NCI-H524 (cell line): ENCODE measurements around the gene ZSCAN2.
"Not testable (repeated sequence)": the region's sequence is repeated elsewhere in the genome, so short reads cannot be mapped to it uniquely, and the experiment has no call there.

Experiments used
- DNase-seq, 2 experiments: peaks; one replicate each; lab custom pipeline; 2025; lab: John Stamatoyannopoulos, UW

The ZSCAN2 gene

DNA sequence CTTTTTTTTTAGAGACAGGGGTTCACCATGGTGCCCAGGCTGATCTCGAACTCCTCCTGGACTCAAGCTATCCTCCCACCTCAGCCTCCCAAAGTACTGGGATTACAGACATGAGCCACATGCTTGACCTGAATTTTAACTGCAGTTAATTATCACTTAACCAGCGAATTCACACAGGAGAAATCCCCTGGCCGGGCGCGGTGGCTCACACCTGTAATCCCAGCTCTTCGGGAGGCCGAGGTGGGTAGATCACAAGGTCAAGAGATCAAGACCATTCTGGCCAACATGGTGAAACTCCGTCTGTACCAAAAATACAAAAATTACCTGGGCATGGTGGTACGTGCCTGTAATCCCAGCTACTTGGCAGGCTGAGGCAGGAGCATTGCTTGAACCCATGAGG, 41.1 kb downstream of the ZSCAN2 start:
- not testable (repeated sequence) for DNase-seq

DNA sequence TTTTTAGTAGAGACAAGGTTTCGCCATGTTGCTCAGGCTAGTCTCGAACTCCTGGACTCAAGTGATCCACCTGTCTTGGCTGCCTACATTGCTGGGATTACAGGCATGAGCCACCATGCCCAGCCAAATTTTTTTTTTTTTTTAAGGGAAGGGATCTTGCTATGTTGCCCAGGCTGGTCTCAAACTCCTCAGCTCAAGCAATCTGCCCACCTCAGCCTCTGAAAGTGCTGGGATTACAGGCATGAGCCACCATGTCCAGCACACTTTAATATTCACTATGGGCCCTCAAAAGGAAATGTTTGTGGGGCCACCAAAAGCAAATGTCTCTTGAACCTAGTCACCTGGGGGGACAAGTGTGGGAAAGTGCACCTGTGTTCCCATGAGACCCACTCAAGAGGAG, 41.8 kb downstream of the ZSCAN2 start:
- DNase-seq = not testable (repeated sequence)

DNA sequence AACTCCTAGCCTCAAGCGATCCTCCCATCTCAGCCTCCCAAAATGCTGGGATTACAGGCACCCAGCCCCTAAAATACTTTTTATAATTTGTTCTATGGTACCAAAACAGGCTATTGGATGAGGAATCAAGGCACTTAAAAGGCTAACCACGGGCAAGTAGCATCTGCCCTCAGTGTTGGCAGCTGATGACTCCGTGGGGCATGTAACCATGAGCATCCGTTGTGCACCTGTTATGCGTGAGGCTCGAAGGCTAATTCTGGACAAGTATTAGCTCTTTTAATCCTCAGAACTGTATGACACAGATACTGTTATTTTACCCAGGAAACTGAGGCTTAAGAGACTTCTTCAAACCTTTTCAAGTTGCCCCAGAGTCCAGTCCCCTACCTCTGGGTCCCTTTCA, 43.0 kb downstream of the ZSCAN2 start:
- DNase-seq = peak in 1 of 2 experiments; percentile 50

DNA sequence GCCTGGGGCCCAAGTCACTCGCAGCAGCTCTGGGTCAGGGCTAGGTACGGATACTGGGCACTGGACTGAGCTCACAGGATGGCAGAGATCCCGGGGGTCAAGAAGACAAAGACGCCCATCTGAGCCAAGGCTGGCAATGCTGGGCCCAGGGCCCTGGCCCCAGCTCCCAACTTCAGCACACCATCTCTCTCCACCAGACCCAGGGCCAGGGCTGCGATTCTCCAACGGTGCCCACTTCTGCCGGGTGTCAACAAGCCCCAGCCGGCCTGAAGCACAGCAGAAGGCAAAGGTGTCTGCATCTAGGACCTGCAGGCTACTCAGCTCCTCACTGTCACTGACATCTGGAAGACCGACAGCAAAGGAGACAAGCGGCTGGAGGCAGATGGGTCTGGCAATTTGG, 44.7 kb downstream of the ZSCAN2 start:
- DNase-seq = no peak

DNA sequence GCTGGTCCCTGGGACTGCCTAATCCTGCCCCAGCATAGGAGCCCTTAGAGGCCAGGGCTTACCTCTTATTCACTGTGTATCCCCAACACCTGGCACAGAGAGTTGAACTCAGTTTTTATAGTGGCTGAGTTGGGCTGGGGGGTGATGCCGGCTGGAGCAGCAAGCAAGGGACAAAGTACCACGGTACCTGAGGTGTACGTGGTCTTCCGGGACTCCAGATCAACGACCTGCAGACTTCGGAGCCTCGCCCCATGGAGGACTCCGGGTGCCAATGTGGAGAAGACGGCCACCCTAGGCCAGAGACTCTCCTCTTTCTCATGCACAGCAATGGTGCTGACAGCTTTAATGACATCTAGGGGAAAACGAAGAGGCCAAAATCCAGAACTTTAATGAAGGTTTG, 45.2 kb downstream of the ZSCAN2 start:
- DNase-seq = no peak

DNA sequence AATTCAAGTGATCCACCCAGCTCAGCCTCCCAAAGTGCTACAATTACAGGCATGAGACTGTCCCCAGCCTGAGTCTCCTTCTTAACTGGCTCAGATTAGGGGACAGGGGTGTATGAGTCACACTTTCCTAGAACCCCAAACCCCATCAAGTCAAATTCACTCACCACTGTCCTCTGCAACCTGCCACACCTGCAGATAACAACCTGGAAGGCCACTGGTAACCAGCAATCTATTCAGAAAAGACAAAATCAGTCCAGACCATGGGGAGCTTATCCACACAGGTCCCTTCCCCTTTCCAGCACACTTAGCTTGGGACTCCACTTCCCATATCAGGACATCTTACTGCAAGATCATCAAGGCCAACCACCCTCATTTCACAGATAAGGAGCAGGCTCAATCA, 46.9 kb downstream of the ZSCAN2 start:
- no peak for DNase-seq

DNA sequence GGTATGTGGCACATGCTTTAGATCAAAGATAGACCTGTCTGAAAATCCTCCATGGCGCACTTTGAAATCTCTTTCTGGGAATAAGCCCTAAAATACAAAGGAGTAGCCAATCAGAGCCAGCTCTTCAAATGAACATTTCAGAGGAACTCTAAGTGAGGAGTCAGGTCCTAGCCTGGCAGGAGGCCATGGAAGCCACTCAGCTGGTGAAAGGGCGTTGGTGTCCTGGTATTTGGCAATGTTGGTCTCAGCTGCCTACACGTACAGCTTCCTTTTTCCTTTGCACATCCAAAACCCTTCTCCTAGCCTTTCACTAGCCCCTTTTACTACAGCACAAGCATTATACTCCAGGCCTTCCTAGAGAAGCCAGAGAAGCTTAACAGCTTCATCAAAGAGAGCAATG, 47.7 kb downstream of the ZSCAN2 start:
- DNase-seq = no peak

DNA sequence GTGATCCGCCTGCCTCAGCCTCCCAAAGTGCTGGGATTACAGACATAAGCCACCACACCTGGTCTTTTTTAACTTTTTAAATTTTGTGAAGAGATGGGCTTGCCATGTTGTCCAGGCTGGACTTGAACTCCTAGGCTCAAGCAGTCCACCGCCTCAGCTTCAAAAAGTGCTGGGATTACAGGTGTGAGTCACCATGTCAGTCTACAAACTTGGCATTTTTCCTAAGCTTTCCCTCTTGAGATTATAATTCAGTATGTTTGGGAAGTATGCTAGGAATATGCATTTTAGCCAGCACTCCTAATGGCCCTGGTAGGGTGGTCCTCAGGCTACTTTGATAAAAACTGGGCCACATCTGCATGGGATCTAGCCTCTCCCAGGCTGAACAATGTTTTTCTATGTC, 48.9 kb downstream of the ZSCAN2 start:
- no peak for DNase-seq

DNA sequence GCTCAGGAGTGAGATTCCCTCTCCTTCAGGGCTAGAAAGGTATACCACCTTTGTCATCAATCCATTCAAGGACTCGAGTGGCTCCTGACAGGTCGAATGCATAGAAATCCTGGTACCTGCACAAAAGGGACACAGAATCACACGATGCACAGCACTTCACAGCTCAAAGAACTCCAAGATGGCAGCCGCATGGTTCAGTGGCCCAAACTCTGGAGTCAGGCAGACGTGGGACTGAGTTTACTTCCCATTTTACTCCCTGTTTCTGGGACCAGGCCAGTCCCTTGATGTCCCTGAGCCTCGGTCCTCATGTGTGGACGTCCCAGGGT, 52.7 kb downstream of the ZSCAN2 start:
- DNase-seq = no peak

DNA sequence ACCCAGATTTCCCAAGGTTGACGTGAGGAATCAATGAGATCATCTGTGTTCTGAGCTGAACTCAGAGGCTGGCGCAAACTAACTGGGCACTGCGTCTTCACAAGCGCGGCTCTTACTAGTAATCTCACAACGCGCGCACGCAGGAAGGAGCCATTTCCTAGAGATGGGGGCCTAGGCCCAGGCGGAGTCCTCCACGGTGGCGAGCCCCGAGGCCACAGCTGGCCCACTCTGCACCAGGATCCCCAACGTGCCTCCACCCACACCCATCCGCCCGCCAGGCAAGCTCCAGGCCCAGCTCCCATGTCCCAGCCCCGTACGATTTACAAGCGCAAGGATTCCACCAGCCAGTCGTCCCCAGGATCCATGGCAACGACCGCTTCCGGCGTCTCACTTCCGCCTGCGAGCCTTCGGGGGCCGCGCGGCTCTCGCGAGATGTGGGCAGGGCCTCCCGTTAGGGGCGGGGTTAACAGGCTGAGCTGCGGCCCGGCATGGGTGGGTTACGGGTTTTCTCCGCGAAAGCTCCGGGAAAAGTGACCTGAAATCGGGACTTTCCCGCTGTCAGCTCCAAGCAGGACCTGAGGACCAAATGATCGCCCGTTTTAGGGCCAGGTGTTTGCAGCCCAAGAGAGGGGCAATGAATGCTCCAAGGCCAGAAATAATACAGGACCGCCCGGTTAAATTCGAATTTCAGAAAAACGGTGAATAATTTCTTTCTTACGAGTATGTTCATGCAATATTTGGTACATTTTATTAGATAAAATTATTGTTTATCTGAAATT, 53.3 kb downstream of the ZSCAN2 start, which contains the start of gene WDR73:
TSS of gene WDR73 (minus strand) at position 374 of the 779 bp plus-strand sequence. CDS start at position 365, 9 bp downstream.
- DNase-seq = peak; percentile 83 to 95

DNA sequence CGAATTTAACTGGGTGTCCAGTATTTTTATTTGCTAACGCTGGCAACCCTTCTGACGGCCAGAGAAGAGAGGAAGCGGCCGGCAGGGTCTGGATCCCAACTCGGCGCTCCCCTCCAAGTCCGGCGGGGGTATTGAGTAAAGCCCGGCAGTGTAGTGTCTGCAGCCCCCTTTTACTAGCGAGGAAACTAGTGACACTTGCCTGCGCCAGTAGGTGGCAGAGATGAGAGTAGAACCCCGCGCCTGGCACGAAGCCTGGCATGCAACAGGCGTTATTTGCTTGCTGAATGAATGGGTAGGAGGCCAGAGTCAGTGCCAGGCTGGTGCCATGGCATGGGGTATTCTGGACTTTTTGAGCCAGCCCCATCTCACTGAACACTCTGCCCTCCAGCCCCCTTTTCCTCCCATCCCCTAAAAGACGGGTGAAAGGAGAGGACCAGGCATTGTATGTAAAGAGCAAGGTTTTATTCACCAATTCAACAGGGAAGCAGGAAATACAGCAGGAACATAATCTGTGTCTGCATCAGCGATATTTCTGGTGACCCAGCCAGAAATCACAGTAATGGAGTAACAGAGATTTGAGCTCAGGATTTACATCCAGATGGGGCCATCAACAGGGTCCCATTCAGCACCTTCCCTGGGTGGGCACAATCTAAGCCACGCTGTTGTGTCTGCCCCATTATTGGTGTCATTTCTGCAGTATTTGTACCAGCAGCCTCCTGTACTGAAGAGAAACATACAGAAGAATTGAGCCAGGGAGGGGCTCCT, 54.1 kb downstream of the ZSCAN2 start:
- DNase-seq = peak; percentile 83 to 91

DNA sequence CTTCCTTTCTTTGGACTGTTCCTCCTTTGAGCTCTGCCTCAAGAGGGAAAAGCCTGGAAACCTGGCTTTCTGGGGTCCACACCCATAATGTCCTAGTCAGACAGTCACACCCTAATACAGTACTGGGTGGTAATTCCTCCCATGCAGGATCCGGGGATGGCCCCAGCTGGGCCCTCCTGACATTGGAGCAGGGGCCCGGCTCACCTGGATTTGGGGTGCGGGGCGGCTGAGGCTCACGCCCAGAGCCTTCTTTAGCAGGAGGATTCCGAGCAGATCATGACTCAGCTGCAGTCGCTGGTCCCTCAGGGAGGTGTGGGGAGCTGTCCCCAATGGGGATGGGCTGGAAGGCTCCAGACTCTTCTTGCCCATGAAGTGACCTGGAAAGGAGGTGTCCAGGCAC, 56.2 kb downstream of the ZSCAN2 start:
- no peak for DNase-seq

DNA sequence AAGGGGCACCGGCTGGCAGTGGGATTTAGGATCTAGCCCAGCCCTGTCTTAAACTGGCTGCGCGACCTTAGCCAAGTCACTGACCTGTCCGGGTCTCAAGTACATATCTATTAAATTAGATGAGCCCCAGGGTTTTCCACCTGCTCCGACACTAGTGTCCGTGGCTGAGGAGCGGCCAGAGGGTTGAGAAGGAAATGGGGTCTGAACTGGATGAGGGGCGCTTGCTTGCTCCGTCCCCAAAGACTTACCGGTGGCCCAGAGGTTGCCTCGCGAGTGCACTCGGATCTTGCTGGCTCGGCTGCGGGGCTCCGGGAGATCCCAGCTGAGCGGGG, 56.9 kb downstream of the ZSCAN2 start:
- no peak for DNase-seq

DNA sequence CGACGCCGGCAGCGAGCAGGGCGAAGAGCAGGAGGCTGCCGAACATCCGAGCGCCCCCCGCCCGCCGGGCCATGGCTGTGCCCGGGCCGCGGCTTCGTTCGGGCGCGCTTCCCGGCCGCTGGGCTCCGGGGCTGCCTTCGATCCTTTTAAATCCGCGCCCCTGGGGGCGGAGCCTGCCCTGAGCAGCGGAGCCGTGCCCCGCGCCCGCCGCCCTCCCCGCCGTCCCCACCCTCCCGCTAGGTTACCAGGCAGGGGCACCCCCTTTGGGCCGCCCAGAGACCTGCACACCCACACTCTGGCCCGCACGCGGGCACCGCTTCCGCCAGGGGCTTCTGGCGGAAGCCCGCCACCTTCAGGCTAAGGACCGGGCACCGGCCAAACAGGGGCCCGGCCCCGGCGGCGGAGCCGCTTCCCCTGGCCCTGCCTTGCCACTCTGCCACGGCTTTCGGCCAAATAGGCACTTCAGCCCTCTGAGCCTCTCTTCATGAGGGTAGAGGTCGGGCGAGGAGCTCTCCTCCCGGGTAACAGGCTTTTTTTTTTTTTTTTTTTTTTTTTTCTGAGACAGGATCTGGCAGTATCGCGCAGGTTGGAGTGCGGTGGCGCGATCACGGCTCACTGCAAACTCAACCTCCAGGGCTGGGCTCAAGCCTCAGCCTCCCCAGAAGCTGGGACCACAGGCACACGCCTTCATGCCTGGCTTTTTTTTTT, 57.4 kb downstream of the ZSCAN2 start, which contains the start of gene NMB:
TSS of gene NMB (minus strand) at position 120 of the 708 bp plus-strand sequence. CDS start at position 73, 47 bp downstream.
- peak; percentile 94 to 95 for DNase-seq

DNA sequence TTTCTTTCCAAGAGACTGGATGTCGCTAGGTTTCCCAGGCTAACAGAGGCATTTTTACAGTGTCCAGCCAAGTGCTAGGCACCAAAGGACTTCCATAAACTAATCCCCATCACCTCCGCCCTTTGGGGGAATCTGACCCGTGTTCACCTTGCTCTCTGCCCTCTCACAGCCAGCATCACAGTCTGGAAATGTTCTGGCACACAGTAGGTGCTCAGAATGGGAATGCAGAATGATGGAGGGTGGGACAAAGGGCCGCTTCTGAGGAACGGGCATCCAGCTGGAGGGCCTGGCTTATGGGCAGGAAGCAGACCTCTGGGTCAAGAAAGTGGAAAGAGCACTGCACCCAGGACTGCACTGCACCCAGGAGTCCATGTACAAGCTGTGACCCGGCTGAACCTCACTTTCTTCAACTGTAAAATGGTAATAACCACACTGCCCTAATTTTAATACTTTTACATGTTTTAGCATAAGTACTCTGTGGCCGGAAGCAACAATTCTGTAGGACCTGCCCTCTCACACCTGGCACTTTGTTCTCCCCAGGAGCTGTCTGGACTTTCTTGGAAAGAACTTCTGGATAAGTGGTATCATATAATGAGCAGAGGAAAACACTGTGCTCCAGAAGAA, 58.1 kb downstream of the ZSCAN2 start:
- DNase-seq = no peak

DNA sequence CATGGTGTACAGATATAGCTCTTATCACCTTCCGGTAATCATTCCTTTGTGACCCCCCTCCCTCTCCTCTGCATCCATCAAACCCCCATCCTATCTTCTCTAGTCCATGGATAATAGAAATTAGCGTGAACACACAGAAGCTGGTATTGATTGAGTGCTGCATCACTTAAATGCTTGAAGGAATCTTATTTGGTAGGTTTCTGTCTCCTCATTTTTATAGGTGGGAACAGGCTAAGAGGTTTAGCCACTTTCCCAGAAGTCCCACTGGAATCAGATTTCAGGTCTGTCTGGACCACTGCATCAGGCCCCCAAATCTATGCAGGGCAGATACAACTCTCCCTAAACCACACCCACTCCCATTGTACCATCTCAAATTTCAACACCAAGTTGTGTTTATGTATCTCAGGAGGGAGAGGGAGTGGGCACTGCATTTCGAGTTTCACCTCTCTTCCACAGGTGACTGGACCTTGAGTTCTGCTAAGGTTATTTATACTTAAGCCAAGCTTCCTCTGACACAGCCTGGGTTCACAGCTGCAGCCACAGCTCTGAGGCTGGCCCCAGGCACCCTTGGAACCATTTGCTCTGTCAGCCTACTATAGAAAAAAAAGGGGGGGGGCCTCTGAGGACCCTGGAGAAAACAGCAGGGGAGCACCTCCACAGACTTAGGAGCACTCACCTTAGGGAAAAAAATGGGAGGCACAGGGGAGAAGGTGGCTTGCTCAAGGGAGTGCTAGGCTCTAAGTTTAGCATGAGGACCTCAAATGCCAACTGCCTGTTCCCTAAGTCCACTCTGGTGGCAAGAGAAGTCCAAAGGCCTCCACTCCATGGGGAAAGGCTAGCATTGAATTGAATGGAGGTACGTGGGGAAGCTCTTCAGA, 59.3 kb downstream of the ZSCAN2 start:
- peak; percentile 22 to 73 for DNase-seq

DNA sequence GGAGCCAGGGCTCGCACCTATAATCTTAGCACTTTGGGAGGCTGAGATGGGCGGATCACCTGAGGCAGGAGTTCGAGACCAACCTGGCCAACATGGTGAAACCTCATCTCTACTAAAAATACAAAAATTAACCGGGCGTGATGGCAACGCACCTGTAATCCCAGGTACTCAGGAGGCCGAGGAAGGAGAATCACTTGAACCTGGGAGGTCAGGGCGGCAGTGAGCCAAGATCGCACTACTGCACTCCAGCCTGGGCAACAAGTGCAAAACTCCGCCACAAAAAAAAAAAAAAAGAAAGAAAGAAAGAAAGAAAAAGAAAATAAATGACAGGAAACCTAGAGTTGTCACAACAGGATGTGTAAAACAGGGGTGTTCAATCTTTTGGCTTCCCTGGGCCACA, 60.2 kb downstream of the ZSCAN2 start:
- no peak for DNase-seq

DNA sequence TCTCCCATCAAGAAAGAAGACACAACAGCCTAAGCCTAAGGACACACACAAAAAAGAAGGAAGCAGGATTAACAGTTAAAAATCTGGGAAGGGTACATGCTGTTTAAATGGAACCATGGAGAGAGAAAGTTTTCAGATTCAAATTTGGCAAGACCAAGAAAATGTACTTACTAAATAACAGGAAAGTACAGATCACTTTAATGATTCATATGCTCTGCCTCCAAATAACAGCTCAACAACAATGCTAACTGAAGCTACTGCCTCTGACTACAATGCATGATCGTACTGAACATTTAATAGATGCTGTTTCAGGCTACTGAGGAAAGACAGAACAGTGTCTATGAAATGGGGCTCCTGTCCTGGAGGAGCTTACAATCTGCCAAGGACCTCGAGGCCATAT, 65.6 kb downstream of the ZSCAN2 start:
- DNase-seq = no peak

DNA sequence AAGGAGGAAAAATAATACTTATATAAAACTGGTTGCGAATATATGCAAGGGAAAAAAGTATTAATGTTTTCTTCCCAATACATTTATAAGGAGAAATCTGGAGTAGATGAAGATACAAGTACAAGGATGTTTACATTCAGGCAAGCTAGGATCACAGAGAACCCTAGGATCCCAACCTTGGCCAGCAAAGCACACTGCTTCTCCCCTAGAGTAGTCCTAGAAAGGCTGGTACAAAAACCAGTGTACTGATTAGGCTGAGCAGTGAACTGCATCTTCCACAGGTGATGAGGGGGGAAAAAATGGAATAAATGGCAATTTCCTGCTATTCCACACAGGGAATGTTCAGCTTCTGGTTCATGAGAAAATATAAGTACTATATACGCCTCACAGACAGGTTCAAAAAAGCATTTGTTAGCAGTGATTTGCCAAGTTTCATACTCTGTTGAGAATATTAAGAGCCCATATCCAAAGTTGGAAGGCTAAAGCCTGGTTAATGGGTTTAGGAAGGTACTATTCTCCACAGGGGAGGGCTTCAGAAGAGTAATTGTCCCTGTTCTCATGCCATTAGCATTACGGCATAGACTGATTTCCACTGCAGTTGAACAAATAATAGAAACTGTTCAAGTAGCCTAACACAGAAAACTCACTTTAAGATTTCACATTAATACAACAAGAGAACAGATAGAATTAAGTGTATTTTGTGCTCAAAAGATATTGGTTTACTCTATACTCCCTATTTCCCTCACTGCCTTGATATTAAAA, 67.6 kb downstream of the ZSCAN2 start:
- no peak for DNase-seq

DNA sequence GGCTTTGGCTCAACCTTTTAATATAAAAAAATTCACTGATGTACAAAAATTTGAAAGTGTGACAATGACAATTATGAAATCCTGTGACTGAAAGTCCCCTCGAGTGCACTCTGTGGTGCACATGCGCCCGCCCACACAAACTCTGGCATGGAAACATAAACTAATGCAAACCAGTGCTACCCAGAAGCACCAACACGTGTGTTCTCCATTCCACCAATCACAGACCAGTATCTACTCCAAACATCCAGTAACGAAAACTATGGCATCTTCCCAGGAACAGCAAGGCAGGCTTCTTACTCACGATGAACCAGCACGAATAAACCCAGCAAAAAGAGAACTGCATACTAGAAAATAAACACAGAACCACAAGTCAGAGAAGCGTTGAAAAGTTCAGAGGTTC, 68.9 kb downstream of the ZSCAN2 start:
- DNase-seq = no peak

DNA sequence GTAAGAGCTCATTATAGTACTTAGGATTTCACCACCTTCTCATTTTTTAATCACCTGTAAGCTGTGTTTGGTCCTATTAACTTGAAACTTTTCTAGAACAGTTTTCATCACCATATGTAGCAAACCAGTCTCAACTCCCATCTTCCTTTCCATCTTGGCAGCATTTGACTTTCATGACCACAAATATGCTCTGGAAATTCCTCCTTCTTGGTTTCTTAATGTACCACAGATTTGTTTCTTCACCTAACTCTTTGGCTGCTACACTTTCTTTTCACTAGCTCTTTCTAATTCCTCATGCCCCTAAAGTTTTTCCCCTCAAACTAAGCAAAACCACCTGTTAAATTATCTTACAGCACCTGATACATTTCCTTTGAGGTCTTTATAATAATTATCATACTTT, 70.4 kb downstream of the ZSCAN2 start:
- DNase-seq = no peak
